Ishikawa (cell line): ENCODE results near the gene CTTNBP2NL.

ENCODE experiments used
- CREB1 ChIP-seq: IDR thresholded peaks from 2 replicates; pipeline ENCODE4 v1.6.1; 2012; ENCODE audit warnings: low read depth
- TAF1 ChIP-seq: IDR thresholded peaks from 2 replicates; pipeline ENCODE4 v1.6.1; 2012; ENCODE audit warnings: low read depth, mild to moderate bottlenecking
- ZBTB7A ChIP-seq: IDR thresholded peaks from 2 replicates; pipeline ENCODE4 v1.6.1; 2012; ENCODE audit warnings: low read depth
- TF ChIP-seq, protein P1 (sequence below): IDR thresholded peaks from 2 replicates; pipeline ENCODE4 v1.6.1; 2012
- TF ChIP-seq, protein P2 (sequence below): IDR thresholded peaks from 2 replicates; pipeline ENCODE4 v1.6.1; 2012; ENCODE audit warnings: low read depth, mild to moderate bottlenecking

CTTNBP2NL gene

DNA sequence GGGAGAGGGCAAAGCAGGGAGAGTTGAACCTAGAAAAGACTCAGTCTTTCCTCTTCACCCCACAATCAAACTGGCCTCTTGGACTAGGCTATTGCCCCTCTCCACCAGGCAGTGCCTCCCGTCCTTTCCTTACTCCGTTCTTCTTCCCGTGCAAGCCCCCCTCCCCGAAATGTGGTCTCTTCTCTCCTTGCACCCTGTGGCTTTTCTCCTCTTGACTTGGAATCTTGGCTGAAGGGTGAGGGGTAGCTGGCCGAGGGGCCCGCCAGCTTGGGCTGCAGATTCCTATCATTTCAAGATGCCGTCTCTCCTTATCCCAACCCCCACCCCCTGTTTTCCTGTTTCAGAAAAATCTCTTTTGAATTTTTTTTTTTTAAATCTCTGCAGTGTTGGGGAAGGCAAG, 114.3 kb downstream of the CTTNBP2NL start:
- TF ChIP-seq ZBTB7A (no peak), CREB1 (no peak), TAF1 (no peak)
- TF ChIP-seq, protein P1, sequence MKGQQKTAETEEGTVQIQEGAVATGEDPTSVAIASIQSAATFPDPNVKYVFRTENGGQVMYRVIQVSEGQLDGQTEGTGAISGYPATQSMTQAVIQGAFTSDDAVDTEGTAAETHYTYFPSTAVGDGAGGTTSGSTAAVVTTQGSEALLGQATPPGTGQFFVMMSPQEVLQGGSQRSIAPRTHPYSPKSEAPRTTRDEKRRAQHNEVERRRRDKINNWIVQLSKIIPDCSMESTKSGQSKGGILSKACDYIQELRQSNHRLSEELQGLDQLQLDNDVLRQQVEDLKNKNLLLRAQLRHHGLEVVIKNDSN: no peak
- TF ChIP-seq, protein P2, sequence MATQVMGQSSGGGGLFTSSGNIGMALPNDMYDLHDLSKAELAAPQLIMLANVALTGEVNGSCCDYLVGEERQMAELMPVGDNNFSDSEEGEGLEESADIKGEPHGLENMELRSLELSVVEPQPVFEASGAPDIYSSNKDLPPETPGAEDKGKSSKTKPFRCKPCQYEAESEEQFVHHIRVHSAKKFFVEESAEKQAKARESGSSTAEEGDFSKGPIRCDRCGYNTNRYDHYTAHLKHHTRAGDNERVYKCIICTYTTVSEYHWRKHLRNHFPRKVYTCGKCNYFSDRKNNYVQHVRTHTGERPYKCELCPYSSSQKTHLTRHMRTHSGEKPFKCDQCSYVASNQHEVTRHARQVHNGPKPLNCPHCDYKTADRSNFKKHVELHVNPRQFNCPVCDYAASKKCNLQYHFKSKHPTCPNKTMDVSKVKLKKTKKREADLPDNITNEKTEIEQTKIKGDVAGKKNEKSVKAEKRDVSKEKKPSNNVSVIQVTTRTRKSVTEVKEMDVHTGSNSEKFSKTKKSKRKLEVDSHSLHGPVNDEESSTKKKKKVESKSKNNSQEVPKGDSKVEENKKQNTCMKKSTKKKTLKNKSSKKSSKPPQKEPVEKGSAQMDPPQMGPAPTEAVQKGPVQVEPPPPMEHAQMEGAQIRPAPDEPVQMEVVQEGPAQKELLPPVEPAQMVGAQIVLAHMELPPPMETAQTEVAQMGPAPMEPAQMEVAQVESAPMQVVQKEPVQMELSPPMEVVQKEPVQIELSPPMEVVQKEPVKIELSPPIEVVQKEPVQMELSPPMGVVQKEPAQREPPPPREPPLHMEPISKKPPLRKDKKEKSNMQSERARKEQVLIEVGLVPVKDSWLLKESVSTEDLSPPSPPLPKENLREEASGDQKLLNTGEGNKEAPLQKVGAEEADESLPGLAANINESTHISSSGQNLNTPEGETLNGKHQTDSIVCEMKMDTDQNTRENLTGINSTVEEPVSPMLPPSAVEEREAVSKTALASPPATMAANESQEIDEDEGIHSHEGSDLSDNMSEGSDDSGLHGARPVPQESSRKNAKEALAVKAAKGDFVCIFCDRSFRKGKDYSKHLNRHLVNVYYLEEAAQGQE: no peak
